ENCODE data around the gene ABHD14A.

Gene ABHD14A

DNA sequence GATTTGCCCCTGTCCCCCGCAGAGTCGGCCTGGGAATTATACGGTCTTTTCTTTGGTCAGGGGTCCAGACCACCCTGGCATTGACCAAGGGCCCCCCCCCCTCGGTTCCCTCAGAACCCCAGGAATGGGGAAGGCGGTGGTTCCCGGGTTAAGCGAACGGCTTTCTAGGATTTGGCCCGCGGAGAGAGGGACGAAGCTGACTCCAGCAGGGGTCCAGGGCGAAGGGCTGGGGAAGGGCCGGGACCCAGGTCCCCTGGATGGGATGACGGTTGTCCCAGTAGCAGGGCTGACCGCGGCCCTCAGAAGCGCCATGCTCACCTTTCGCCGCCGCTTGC, 33.4 kb upstream of the ABHD14A start:
- DNase-seq: no peak

GRCh38 chr3:51941798-51942602, 32.9 kb upstream of the ABHD14A start, which contains the start of the genes PARP3 and RRP9:
Gene PARP3, plus strand, starts transcription at chr3:51942363. Its CDS starts 993 bp downstream, at chr3:51943356.
Gene RRP9, minus strand, starts transcription at chr3:51941904. Its CDS starts 37 bp downstream, at chr3:51941867.
- DNase-seq: peak; percentile 100

GRCh38 chr3:51942603-51943450, 32.0 kb upstream of the ABHD14A start:
- DNase-seq: peak; percentile 49

- peak; percentile 30 for DNase-seq
These were observed 31.1 kb upstream of the ABHD14A start for GRCh38 chr3:51943451-51944391.

DNA sequence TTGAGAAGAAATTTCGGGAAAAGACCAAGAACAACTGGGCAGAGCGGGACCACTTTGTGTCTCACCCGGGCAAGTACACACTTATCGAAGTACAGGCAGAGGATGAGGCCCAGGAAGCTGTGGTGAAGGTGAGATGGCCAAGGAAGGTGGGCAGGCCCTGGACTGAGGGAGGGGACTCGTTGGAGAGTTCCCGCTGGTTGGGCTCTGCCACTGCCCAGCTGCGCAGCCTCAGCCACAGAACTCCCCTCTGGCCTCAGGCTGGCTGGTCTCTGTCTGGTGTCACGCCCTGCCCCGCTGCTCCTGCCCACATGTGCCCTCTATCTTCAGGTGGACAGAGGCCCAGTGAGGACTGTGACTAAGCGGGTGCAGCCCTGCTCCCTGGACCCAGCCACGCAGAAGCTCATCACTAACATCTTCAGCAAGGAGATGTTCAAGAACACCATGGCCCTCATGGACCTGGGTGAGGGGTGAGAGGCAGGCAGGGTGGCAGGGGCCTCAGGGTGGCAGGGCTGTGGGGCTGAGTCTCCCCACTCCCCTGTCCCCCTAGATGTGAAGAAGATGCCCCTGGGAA, 30.3 kb upstream of the ABHD14A start:
- peak; percentile 17 for DNase-seq

DNA sequence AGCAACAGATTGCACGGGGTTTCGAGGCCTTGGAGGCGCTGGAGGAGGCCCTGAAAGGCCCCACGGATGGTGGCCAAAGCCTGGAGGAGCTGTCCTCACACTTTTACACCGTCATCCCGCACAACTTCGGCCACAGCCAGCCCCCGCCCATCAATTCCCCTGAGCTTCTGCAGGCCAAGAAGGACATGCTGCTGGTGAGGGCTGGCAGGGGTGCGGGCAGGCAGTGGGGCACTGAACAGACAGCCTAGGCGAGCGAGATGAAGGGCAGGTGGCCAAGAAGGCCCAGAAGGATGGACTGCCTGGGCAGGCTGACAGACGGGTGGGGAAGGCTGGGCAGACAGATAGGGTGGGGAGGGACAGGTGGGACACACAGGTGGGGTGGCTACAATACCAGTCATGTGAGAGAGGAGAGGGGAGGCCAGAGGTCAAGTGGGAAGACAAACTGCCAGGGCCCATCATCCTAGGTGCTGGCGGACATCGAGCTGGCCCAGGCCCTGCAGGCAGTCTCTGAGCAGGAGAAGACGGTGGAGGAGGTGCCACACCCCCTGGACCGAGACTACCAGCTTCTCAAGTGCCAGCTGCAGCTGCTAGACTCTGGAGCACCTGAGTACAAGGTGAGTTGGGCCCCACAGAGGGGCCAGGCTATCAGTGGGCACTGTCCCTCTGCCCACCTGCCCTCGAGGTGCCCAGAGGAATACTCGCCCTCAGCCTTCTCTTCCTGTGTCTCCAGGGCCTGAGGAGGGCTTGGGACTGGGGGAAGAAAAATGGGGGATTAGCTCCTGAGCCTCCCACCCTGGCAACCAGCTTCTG, 29.6 kb upstream of the ABHD14A start:
- DNase-seq: peak; percentile 23

GRCh38 chr3:51945926-51946705, 28.7 kb upstream of the ABHD14A start:
- DNase-seq: peak; percentile 18

GRCh38 chr3:51946796-51947195, 28.1 kb upstream of the ABHD14A start:
- peak; percentile 16 for DNase-seq

DNA sequence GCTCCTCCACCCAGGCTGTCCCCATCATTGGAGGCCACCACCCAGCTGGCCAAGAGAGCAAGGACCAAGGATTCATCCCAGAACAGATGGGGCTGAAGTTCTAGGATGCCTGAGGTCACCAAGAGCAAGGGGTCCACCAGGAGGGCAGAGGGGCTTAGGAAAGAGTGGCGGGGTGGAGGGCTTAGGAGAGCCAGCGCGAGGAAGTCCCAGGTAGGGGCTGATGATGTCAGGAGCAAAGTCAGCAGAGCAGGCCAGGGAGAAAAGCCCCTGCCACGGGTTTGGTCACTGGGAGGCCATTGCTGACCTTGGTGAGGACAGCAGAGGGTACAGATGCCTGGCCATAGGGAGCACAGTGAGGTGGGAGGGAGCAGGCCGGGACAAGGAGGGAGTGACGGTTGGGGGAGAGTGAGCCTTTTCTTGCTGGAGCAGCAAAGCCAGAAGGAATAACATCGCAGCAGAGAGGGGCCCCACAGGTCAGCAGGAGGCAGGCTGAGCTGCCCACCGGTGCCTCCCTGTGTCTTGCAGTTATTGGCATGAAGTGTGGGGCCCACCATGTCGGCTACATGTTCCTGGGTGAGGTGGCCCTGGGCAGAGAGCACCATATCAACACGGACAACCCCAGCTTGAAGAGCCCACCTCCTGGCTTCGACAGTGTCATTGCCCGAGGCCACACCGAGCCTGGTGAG, 27.5 kb upstream of the ABHD14A start:
- DNase-seq: no peak

GRCh38 chr3:51948016-51948580, 26.8 kb upstream of the ABHD14A start:
- peak; percentile 14 for DNase-seq

- DNase-seq: no peak
These were observed 25.7 kb upstream of the ABHD14A start for GRCh38 chr3:51949121-51949520.

GRCh38 chr3:51950899-51951298, 24.0 kb upstream of the ABHD14A start:
- DNase-seq: no peak

- no peak for DNase-seq
These were observed 21.4 kb upstream of the ABHD14A start for GRCh38 chr3:51953445-51953844.

DNA sequence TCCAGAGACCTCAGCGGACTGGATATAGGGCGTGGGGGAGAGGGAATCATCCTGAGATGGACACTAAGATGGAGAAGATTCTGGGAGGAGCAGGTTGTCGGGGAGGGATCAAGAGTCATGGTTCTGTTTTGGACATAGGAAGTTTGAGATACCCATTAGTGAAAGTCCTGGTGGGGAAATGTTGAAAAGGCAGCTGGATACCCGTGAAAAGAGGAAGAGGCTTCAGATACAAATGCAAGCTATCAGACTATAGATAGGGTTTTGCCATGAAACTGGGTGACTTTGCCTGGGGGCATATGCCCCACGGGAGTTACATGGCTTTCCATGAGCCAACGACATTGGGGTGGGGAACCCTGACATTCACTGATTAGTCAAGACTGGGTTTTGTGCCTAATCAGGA, 20.8 kb upstream of the ABHD14A start:
- DNase-seq: no peak

DNA sequence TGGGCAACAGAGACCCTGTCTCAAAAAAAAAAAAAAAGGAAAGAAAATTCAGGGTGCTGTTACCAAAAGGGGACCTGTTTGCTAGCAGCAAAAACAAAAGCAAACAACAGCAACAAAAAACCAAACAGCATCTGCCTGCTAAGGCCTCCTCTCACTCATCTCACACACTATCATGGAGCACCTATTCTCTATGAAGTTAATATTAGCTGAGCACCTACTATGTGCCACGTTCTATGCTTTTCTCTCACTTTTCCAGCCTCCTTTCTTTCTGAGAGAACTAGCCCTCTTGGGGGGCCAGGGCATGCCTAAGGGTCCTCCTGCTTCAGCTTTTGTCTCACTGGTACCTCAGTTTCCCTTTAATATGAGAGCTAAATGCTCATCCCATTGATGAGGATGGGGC, 20.2 kb upstream of the ABHD14A start:
- no peak for DNase-seq

GRCh38 chr3:51955175-51955892, 19.5 kb upstream of the ABHD14A start, which contains the start of gene GPR62:
Gene GPR62, plus strand, starts transcription at chr3:51955381. Its CDS starts 272 bp downstream, at chr3:51955653.
- no peak for DNase-seq

DNA sequence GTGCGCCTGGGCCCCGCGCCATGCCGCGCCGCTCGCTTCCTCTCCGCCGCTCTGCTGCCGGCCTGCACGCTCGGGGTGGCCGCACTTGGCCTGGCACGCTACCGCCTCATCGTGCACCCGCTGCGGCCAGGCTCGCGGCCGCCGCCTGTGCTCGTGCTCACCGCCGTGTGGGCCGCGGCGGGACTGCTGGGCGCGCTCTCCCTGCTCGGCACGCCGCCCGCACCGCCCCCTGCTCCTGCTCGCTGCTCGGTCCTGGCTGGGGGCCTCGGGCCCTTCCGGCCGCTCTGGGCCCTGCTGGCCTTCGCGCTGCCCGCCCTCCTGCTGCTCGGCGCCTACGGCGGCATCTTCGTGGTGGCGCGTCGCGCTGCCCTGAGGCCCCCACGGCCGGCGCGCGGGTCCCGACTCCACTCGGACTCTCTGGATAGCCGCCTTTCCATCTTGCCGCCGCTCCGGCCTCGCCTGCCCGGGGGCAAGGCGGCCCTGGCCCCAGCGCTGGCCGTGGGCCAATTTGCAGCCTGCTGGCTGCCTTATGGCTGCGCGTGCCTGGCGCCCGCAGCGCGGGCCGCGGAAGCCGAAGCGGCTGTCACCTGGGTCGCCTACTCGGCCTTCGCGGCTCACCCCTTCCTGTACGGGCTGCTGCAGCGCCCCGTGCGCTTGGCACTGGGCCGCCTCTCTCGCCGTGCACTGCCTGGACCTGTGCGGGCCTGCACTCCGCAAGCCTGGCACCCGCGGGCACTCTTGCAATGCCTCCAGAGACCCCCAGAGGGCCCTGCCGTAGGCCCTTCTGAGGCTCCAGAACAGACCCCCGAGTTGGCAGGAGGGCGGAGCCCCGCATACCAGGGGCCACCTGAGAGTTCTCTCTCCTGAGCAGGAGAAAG, 18.7 kb upstream of the ABHD14A start:
- peak; percentile 61 for DNase-seq
